ENCODE results near the gene SP1.

The SP1 gene

DNA sequence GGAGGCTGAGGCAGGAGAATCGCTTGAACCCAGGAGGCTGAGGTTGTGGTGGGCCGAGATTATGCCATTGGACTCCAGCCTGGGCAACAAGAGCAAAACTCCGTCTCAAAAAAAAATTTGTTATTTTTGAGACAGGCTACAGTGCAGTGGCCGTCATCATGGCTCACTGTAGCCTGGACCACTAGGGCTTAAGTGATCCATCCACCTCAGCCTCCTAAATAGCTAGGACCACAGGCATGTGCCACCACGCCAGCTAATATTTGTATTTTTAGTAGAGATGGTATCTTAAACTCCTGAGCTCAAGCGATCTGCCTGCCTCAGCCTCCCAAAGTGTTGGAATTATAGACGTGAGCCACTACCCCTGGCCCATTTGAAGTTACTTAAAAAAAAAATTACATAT, 71.0 kb downstream of the SP1 start:
- Histone ChIP-seq H3K27ac (ENCODE audit: low read depth, low read length, severe bottlenecking) (no peak overlapping the region), H3K4me3 (ENCODE audit: extremely low read depth, insufficient read depth, low read length, poor library complexity, severe bottlenecking) (no peak overlapping the region), H3K36me3 (ENCODE audit: control insufficient read depth, insufficient read depth, low read length) (peaks cover 44% of the 10 kb centered on the region), H3K4me1 (ENCODE audit: control insufficient read depth, insufficient read depth, low read length, poor library complexity, severe bottlenecking) (peaks cover 6% of the 10 kb centered on the region), H3K9me3 (ENCODE audit: control insufficient read depth, low read length) (no peaks in the 10 kb centered on the region)
- 93 to 95% methylated on average over 4 of the region's 7 CpGs for WGBS, 2 experiments (ENCODE audit: insufficient coverage in 2 of 2)

DNA sequence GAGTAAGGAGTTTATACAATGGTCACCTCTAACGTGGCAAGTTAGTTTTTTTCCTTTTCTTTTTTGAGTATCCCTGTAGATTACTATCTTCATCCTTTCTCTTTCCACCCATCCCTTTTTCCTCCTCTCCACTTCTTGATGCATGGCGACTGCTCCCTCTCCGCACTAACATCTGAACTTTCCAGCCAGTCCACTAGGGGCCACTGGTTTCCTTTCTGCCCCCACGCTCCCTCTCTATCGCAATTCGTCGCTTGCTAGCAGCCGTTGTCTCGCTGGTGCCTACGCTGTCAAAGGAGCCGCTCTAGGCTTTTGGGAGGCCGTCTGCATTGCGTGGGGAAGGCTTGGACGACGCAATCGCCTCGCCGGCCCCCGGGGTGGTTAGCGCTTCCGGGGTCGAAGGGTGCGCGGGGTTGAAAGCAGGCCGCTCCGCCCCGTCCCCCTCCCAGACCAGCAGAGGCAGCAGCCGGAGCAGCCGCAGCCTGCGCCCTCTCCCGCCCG, 71.7 kb downstream of the SP1 start, which contains the start of gene PCBP2:
PCBP2 (plus strand) TSS at position 442 of the 498 bp plus-strand sequence. CDS start 2,699 bp downstream, outside the sequence.
- Histone ChIP-seq H3K36me3 (ENCODE audit: control insufficient read depth, insufficient read depth, low read length) (peaks cover 48% of the 10 kb centered on the region), H3K27ac (ENCODE audit: low read depth, low read length, severe bottlenecking) (peak within 1 kb of the TSS; percentile 98), H3K9me3 (ENCODE audit: control insufficient read depth, low read length) (no peaks in the 10 kb centered on the region), H3K4me1 (ENCODE audit: control insufficient read depth, insufficient read depth, low read length, poor library complexity, severe bottlenecking) (peaks cover 6% of the 10 kb centered on the region), H3K4me3 (ENCODE audit: extremely low read depth, insufficient read depth, low read length, poor library complexity, severe bottlenecking) (peak within 1 kb of the TSS; percentile 91)
- WGBS, 2 experiments (ENCODE audit: insufficient coverage in 2 of 2), result 0 to 1% methylated on average over 16 to 23 of the region's 32 CpGs

DNA sequence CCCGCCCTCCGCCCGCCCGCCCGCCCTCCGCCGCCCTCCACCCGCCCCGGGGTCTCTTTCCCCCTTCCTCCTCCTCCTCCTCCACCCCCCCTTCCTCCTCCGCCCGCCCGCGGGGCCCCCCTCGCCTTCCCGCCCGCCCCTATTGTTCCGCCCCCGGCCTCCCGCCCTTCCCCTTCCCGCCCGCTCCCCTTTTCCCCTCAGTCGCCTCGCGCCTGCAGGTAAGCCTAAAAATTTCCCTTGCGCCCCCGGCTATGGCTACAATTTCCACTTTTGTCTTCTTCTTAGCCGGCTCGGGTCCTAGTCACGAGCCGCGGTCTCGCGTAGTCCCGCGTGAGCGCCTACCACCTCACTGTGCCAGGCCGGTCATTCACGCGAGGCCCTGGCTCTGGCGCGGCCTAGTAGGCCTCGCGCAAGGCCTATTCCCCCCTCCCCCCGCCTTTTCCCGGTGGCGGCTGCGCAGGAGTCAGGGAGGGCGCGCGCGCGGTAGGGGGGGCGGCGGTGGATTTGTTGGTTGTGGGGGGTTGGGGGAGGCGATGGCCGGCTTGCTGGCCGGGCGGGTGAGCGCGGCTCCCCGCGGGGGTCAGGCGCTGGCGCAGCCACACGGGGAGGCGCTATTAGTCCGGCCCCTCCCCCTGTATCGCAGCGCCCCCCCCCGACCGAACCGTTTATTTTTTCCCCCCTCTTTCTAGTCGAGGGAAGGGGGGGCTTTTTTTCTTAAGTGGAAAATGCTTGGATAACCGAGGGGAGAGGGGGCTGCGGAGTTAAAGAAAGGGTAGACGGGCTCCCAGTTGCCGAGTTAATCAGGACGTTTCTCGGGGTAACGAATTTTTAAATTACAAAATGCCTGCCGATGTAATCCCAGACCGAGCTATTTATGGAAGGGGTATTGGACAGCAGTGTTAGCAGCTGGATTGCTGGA, 72.4 kb downstream of the SP1 start:
- peaks cover 6% of the 10 kb centered on the region for H3K4me1 ChIP-seq (ENCODE audit: control insufficient read depth, insufficient read depth, low read length, poor library complexity, severe bottlenecking)
- H3K4me3 ChIP-seq (ENCODE audit: extremely low read depth, insufficient read depth, low read length, poor library complexity, severe bottlenecking), result peak overlapping the region; percentile 91
- 0% methylated on average over 19 to 24 of the region's 82 CpGs for WGBS, 2 experiments (ENCODE audit: insufficient coverage in 2 of 2)
- H3K36me3 ChIP-seq (ENCODE audit: control insufficient read depth, insufficient read depth, low read length), result peaks cover 52% of the 10 kb centered on the region
- H3K27ac ChIP-seq (ENCODE audit: low read depth, low read length, severe bottlenecking), result peak overlapping the region; percentile 98
- H3K9me3 ChIP-seq (ENCODE audit: control insufficient read depth, low read length), result no peaks in the 10 kb centered on the region

GRCh38 chr12:53453953-53454640, 74.1 kb downstream of the SP1 start:
- 72 to 75% methylated on average over 4 to 5 of the region's 6 CpGs for WGBS, 2 experiments (ENCODE audit: insufficient coverage in 2 of 2)
- H3K4me3 ChIP-seq (ENCODE audit: extremely low read depth, insufficient read depth, low read length, poor library complexity, severe bottlenecking), result peak overlapping the region; percentile 91
- peaks cover 6% of the 10 kb centered on the region for H3K4me1 ChIP-seq (ENCODE audit: control insufficient read depth, insufficient read depth, low read length, poor library complexity, severe bottlenecking)
- H3K36me3 ChIP-seq (ENCODE audit: control insufficient read depth, insufficient read depth, low read length), result peaks cover 64% of the 10 kb centered on the region
- no peaks in the 10 kb centered on the region for H3K9me3 ChIP-seq (ENCODE audit: control insufficient read depth, low read length)
- H3K27ac ChIP-seq (ENCODE audit: low read depth, low read length, severe bottlenecking), result no peak overlapping the region

GRCh38 chr12:53454707-53455106, 74.7 kb downstream of the SP1 start:
- no peaks in the 10 kb centered on the region for H3K9me3 ChIP-seq (ENCODE audit: control insufficient read depth, low read length)
- H3K4me3 ChIP-seq (ENCODE audit: extremely low read depth, insufficient read depth, low read length, poor library complexity, severe bottlenecking), result no peak overlapping the region
- H3K36me3 ChIP-seq (ENCODE audit: control insufficient read depth, insufficient read depth, low read length), result peaks cover 71% of the 10 kb centered on the region
- no peak overlapping the region for H3K27ac ChIP-seq (ENCODE audit: low read depth, low read length, severe bottlenecking)
- peaks cover 6% of the 10 kb centered on the region for H3K4me1 ChIP-seq (ENCODE audit: control insufficient read depth, insufficient read depth, low read length, poor library complexity, severe bottlenecking)
- 87 to 94% methylated on average over 2 to 3 of the region's 3 CpGs for WGBS, 2 experiments (ENCODE audit: insufficient coverage in 2 of 2)

- Histone ChIP-seq H3K4me3 (ENCODE audit: extremely low read depth, insufficient read depth, low read length, poor library complexity, severe bottlenecking) (no peak overlapping the region), H3K36me3 (ENCODE audit: control insufficient read depth, insufficient read depth, low read length) (peaks cover 89% of the 10 kb centered on the region), H3K4me1 (ENCODE audit: control insufficient read depth, insufficient read depth, low read length, poor library complexity, severe bottlenecking) (peaks cover 11% of the 10 kb centered on the region), H3K9me3 (ENCODE audit: control insufficient read depth, low read length) (no peaks in the 10 kb centered on the region), H3K27ac (ENCODE audit: low read depth, low read length, severe bottlenecking) (no peak overlapping the region)
- 88 to 96% methylated on average over 3 to 4 of the region's 6 CpGs for WGBS, 2 experiments (ENCODE audit: insufficient coverage in 2 of 2)
These were observed 76.8 kb downstream of the SP1 start for GRCh38 chr12:53456654-53457366.

DNA sequence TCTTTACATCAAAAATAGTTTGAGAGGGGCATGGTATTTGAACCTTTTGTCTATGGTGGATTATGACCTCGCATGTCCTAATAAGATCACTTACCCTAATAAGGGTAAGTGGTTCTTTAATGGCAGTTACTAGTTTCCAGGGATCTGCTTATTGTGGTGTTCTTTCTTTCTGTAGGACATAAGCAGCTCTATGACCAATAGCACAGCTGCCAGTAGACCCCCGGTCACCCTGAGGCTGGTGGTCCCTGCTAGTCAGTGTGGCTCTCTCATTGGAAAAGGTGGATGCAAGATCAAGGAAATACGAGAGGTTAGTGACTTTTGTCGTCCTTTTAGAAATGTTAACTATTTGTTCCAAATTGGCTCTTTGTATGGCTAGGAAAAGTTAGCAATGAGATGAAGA, 79.1 kb downstream of the SP1 start:
- Histone ChIP-seq H3K4me3 (ENCODE audit: extremely low read depth, insufficient read depth, low read length, poor library complexity, severe bottlenecking) (no peak overlapping the region), H3K9me3 (ENCODE audit: control insufficient read depth, low read length) (no peaks in the 10 kb centered on the region), H3K36me3 (ENCODE audit: control insufficient read depth, insufficient read depth, low read length) (peaks cover 98% of the 10 kb centered on the region), H3K27ac (ENCODE audit: low read depth, low read length, severe bottlenecking) (no peak overlapping the region), H3K4me1 (ENCODE audit: control insufficient read depth, insufficient read depth, low read length, poor library complexity, severe bottlenecking) (peaks cover 11% of the 10 kb centered on the region)
- 100% methylated on average over 3 of the region's 4 CpGs for WGBS, 2 experiments (ENCODE audit: insufficient coverage in 2 of 2)

DNA sequence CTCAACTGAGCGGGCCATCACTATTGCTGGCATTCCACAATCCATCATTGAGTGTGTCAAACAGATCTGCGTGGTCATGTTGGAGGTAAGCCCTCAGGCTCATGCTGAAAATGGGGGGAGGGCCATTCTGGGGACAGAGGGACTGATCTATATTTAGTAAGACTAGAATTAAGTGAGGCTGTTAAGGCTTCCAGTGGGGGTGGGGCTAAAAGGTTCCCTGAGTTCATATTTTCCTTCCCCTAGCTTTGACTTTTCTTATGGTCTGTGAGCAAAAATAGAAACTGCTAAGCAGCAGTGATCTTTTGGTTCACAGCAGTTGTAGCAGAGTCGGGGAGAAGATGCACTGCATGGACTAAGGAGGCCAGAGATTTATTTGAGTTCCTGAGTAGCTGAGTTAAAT, 81.1 kb downstream of the SP1 start:
- Histone ChIP-seq H3K9me3 (ENCODE audit: control insufficient read depth, low read length) (no peaks in the 10 kb centered on the region), H3K4me1 (ENCODE audit: control insufficient read depth, insufficient read depth, low read length, poor library complexity, severe bottlenecking) (peaks cover 13% of the 10 kb centered on the region), H3K27ac (ENCODE audit: low read depth, low read length, severe bottlenecking) (no peak overlapping the region), H3K36me3 (ENCODE audit: control insufficient read depth, insufficient read depth, low read length) (peaks cover 98% of the 10 kb centered on the region), H3K4me3 (ENCODE audit: extremely low read depth, insufficient read depth, low read length, poor library complexity, severe bottlenecking) (no peak overlapping the region)
- WGBS, 2 experiments (ENCODE audit: insufficient coverage in 2 of 2), result 95 to 100% methylated on average over 1 to 3 of the region's 3 CpGs

- Histone ChIP-seq H3K4me3 (ENCODE audit: extremely low read depth, insufficient read depth, low read length, poor library complexity, severe bottlenecking) (no peak overlapping the region), H3K27ac (ENCODE audit: low read depth, low read length, severe bottlenecking) (no peak overlapping the region), H3K4me1 (ENCODE audit: control insufficient read depth, insufficient read depth, low read length, poor library complexity, severe bottlenecking) (peaks cover 13% of the 10 kb centered on the region), H3K36me3 (ENCODE audit: control insufficient read depth, insufficient read depth, low read length) (peaks cover 98% of the 10 kb centered on the region), H3K9me3 (ENCODE audit: control insufficient read depth, low read length) (no peaks in the 10 kb centered on the region)
- 94 to 95% methylated on average over 6 to 8 of the region's 8 CpGs for WGBS, 2 experiments (ENCODE audit: insufficient coverage in 2 of 2)
These were observed 81.6 kb downstream of the SP1 start for GRCh38 chr12:53461591-53461990.

- Histone ChIP-seq H3K9me3 (ENCODE audit: control insufficient read depth, low read length) (no peaks in the 10 kb centered on the region), H3K4me1 (ENCODE audit: control insufficient read depth, insufficient read depth, low read length, poor library complexity, severe bottlenecking) (peaks cover 13% of the 10 kb centered on the region), H3K36me3 (ENCODE audit: control insufficient read depth, insufficient read depth, low read length) (peaks cover 98% of the 10 kb centered on the region), H3K4me3 (ENCODE audit: extremely low read depth, insufficient read depth, low read length, poor library complexity, severe bottlenecking) (no peak overlapping the region), H3K27ac (ENCODE audit: low read depth, low read length, severe bottlenecking) (no peak overlapping the region)
- WGBS, 2 experiments (ENCODE audit: insufficient coverage in 2 of 2), result 100% methylated on average over 2 of the region's 3 CpGs; no CpG with 5 or more reads in 1 of the 2 experiments
These were observed 83.0 kb downstream of the SP1 start for GRCh38 chr12:53462935-53463334.

Data from mesodermal cell (in vitro differentiated cells).